ENCODE results near the gene GCAT.

DNA sequence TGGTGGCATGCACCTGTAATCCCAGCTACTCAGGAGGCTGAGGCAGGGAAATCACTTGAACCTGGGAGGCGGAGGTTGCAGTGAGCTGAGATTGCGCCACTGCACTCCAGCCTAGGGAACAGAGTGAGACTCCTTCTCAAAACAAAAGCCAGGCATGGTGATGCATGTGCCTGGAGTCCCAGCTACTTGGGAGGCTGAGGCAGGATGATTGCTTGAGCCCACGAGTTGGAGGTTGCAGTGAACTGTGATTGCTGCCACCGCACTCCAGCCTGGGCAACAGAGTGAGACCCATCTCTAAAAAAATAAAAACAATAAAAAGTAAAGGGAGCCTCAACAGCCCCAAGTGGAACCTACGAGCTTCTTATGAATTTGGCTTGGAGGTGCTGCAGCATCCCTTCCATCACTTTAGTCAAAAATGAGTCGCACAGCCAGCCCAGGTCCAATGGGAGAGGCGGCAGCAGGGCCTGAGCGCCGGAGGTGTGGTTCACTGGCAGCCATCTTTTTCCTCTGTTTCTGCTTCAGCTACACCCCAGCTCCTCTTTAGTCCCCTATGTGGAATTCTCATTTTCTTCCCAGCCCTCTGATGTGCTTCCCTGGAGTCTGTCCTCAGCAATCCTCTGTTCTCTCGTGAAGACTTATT lies 29.2 kb upstream of the GCAT start:
- TF ChIP-seq, protein P1, sequence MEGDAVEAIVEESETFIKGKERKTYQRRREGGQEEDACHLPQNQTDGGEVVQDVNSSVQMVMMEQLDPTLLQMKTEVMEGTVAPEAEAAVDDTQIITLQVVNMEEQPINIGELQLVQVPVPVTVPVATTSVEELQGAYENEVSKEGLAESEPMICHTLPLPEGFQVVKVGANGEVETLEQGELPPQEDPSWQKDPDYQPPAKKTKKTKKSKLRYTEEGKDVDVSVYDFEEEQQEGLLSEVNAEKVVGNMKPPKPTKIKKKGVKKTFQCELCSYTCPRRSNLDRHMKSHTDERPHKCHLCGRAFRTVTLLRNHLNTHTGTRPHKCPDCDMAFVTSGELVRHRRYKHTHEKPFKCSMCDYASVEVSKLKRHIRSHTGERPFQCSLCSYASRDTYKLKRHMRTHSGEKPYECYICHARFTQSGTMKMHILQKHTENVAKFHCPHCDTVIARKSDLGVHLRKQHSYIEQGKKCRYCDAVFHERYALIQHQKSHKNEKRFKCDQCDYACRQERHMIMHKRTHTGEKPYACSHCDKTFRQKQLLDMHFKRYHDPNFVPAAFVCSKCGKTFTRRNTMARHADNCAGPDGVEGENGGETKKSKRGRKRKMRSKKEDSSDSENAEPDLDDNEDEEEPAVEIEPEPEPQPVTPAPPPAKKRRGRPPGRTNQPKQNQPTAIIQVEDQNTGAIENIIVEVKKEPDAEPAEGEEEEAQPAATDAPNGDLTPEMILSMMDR (IDR thresholded peaks at IDR 0.05): no peak
- no peak for TF ChIP-seq POLR2A (IDR thresholded peaks at IDR 0.05)

Data from thyroid gland (tissue), 4 donors.